HG03521 (cell line): Measurements from ENCODE around the gene CALU.

Experiments used
- ATAC-seq: cut with Tn5 transposase; IDR thresholded peaks from one replicate; pipeline ENCODE4 v1.9.1; 2021; ENCODE audit warnings: mild to moderate bottlenecking, moderate library complexity; ENCODE audit not compliant: unreplicated experiment

Gene CALU

GRCh38 chr7:128807191-128807590, 68.0 kb downstream of the CALU start:
- ATAC-seq: no peak

GRCh38 chr7:128809363-128809762, 70.2 kb downstream of the CALU start:
- ATAC-seq: no peak

DNA sequence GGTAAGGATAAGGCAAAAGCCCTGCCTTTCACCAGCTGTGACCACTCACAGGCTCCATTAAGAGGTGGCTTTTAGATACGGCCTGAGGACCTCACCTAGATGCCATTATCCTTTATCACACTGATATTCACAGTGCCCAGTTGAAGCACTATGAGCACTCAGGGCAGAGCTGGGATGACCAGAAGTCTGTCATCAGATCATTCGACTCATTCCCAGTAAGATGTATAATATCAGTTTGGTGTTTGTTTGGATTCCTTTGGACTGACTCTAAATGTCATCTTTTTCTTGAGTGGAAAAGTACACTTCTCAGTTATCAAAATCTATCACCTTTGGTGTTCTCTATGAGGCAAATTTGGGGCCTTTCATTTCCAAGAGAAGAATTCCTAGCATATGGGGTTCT, 71.3 kb downstream of the CALU start:
- no peak for ATAC-seq

GRCh38 chr7:128810997-128811396, 71.8 kb downstream of the CALU start:
- no peak for ATAC-seq

DNA sequence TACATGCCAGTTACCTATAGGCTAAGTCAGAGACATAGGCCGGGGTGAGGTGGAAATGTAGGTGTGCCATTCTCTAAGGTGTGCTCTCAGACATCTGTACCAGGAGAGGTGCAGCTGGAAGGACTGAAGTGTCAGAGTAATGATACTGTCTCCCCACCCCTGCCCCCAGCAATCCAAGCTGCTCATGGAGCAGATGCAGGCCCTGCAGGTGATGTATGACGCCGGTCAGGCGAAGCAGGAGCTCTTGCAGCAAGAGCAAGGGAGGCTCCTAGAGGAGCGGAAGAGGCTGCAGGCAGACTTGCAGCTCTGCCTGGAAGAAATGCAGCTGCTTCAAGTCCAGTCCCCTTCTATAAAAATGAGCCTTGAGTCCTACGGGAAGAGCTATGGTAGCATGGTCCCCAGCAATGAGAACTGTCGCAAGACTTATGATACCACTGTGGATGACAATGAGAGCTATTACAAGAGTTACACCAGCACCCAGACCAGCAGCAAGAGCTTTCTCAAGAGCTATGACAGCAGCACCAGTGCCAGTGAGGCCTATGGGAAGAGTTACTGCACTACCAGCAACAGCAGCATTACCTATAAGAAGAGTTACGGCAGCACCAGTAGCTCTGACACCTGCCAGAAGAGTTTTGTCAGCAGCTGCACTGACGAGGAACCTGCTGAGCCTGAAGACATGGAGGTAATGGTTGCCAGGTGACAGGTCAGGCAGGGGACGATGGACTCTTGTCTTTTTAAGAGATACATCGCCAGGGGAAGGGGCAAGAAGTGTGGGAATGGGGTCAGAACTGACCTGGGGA, 72.7 kb downstream of the CALU start:
- ATAC-seq: no peak

DNA sequence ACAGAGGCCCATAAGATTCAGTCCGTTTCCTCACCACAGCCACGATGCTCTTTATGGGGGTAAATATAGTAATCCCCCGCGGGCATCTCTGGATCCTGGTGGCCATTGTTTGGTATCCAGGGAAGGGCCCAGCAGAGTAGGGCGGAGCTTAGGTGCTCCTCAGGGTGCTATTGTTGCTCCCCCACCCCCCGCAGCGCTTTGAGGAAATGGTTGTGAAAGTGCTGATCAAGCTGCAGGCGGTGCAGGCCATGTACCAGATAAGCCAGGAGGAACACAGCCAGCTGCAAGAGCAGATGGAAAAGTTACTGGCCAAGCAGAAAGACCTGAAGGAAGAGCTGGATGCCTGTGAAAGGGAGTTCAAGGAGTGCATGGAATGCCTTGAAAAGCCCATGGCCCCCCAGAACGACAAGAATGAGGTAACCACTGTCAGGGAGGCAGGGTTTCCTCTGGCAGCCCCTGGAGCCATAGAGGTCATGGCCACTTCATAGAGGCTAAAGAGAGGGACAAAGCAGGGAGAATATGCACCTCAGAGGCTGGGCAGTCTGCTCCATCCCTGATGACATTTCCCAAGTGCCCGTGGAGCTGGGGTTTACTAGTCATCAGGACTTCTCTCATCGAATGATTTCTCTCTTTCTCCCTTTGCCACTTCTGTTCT, 73.5 kb downstream of the CALU start:
- ATAC-seq: no peak

DNA sequence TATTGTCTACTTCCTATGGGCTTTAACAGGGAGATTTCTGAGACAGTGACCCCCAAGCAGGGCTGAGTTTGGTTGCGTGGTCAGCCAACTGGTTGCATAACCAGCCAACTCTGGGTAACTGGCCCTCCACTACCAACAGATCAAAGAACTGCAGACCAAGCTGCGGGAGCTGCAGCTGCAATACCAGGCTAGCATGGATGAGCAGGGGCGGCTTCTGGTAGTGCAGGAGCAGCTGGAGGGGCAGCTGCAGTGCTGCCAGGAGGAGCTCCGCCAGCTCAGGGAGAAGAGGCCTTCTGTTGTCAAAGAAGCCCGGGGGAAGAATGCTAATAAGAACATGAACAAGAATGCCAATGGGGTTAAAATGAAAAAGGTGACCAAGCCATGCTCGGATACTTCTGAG, 75.3 kb downstream of the CALU start:
- ATAC-seq: no peak

- no peak for ATAC-seq
Measured at GRCh38 chr7:128815289-128815942, 76.3 kb downstream of the CALU start.

DNA sequence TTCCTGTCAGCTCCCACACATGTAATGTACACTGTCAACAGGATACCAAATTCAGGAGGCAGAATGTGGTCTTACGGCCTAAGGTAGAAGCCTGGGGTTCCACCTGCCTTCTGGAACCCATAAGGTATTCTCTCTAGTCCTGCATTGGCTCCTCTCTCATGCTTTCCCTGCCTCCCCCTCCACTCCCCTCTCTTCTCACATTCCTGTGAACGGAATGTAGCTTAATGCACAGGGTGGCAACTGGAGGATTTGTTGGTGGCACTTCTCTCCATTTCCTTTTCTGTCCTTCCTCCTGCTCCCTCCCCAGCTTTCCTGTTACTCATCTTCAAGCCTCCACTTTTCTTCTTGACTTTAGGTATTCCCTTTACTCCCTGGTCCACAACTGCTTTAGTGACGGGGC, 79.5 kb downstream of the CALU start:
- no peak for ATAC-seq
